Measurements from ENCODE around the gene TMSB4Y. TPM values are rescaled to one million over a fixed set of nuclear protein-coding genes. Genes with fewer than 3 reads are reported as not detected.

The TMSB4Y gene
- total RNA-seq: not detected
- long read RNA-seq: 0 reads

- ATAC-seq: no peak
Observed at GRCh38 chrY:13703568-13703968, at the start of gene TMSB4Y. TMSB4Y (plus strand) TSS chrY:13703899.

DNA sequence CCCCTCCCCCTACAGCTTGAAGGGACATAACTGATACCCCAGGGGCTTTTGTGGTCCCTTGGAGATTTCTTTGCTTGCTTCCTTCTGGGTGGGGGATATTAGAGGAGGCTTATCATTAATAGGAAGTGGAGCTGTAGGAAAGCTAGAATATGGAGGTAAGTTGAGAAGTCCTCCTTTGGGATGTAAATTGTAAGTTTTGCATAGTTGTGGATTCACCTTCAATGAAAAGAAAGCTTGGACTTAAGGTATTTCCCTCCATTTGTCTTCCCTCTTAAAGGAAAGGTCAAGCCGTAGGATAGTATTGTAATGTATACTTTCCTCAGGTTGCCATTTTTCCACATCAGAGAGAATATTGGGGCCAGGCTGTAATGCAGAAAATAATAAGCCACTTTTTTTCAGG is 39.5 kb upstream of the TMSB4Y start:
- intact Hi-C loops (cut with DNase I, micrococcal nuclease): no loop called here
- no peak for ATAC-seq

More at GRCh38 chrY:13703568-13703968, at the start of gene TMSB4Y:
- DNase-seq: no peak
- intact Hi-C loops (cut with DNase I, micrococcal nuclease): no loop called here

GRCh38 chrY:13671122-13671521 is 32.6 kb upstream of the TMSB4Y start:
- ATAC-seq (no peak), DNase-seq (no peak)
- intact Hi-C loops (cut with DNase I, micrococcal nuclease): no loop called here

More for the DNA sequence above, 39.5 kb upstream of the TMSB4Y start:
- no peak for DNase-seq

GRCh38 chrY:13702276-13702675 is 1.4 kb upstream of the TMSB4Y start:
- ATAC-seq (no peak), DNase-seq (no peak)
- intact Hi-C loops (cut with DNase I, micrococcal nuclease): no loop called here

- intact Hi-C loops (cut with DNase I, micrococcal nuclease): no loop called here
- DNase-seq (no peak), ATAC-seq (no peak)
Observed at GRCh38 chrY:13704121-13704930, 627 bp downstream of the TMSB4Y start.

GRCh38 chrY:13705197-13705596 is 1.5 kb downstream of the TMSB4Y start:
- DNase-seq (no peak), ATAC-seq (no peak)
- intact Hi-C loops (cut with DNase I, micrococcal nuclease): no loop called here

DNA sequence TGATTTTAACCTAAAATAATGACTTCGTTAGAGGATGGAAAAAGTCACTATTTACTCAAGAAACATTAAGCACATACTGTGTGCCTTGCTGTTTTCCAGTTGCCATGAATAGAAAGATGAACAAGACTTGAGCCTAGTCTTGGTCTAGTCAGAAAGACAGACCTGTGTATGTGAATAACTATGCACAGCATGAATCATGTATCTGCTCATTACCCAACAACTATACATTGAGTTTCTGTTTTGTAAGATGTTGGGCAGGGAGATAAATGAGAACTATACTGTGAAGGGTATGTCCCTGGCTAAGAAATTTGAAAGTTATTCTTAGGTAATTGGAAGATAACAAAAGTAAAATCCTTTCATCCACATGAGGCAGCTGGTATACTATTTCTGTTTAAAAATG is 4.3 kb downstream of the TMSB4Y start:
- ATAC-seq: no peak

GRCh38 chrY:13718996-13719395 is 15.3 kb downstream of the TMSB4Y start:
- ATAC-seq (no peak), DNase-seq (no peak)
- intact Hi-C loops (cut with DNase I, micrococcal nuclease): no loop called here

More for the DNA sequence above, 4.3 kb downstream of the TMSB4Y start:
- DNase-seq: no peak
- intact Hi-C loops (cut with DNase I, micrococcal nuclease): no loop called here

DNA sequence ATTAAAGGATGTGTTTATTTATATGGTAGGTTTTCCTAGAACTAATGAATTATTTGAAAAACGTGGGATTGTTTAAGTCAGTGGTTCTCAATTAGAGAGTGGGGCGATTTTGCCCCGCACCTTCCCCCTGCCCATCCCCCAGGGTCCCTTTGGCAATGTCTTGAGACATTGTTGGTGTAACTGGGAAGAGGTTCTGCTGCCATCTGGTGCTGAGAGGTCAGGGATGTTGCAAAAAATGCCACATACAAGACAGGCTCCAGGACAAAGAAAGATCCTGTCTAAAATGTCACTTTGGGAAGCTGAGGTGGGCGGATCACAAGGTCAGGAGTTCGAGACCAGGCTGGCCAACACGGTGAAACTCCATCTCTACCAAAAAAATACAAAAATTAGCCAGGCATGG is 25.8 kb downstream of the TMSB4Y start:
- DNase-seq: no peak
- no peak for ATAC-seq
- intact Hi-C loops (cut with DNase I, micrococcal nuclease): no loop called here

DNA sequence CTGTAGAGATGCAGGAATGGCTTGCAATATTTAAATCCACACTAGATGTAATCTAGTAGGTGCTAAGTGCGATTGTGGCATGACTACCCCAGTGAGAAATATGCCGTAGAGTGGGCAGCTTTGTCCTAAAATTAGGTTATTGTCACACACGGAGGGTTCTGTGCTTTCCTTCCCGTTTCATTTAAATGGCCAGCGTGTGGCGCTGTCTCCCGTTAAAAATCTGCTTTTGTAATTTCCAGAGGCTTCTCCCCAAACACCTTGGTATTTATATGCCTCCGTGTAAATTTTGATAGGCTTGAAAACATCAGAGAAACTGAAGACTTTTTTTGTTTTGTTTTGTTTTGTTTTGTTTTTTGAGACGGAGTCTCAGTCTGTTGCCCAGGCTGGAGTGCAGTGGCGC is 34.9 kb downstream of the TMSB4Y start:
- DNase-seq (no peak), ATAC-seq (no peak)
- intact Hi-C loops (cut with DNase I, micrococcal nuclease): no loop called here

DNA sequence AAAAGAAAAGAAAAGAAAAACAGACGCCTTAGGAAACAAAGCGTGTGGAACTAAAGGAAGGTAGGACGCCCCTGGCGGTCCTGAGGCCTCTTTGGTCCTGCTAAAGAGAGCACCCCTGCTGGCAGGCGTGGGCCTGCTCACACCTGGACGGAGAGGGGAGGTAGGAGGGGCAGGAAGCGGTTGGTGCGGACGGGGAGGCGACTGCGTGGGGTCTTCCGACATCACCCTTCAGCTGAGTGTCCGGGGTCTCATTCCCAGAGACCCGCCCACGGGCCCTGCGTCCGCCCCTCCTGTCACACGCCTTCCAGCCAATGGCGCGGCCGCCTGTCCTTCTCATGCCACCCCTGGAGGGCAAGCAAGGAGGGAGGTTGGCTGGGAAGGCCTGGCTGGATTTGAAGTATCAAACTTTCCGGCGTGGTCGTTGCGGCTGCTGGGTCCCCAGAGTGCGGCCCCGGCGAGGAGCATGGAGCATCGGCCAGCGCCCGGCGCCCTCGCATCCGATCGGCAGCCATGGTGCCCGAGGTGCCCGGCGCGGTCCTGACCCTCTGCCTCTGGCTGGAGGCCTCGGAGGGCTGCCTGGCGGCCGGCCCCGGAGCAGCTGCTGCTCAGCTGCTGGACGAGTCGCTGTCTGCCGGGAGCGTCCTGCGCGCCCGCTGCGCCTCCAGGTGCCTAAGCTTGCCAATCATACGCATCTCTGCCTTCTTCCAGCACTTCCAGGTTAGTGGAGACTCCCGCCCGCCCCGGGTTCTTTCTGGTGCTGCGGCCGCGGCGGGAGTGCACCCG is 47.8 kb downstream of the TMSB4Y start:
- intact Hi-C loops (cut with DNase I, micrococcal nuclease): no loop called here
- no peak for ATAC-seq
- no peak for DNase-seq

GRCh38 chrY:13754661-13755060 is 51.0 kb downstream of the TMSB4Y start:
- ATAC-seq (no peak), DNase-seq (no peak)
- intact Hi-C loops (cut with DNase I, micrococcal nuclease): no loop called here

Other genes with a start within 250 kb of the TMSB4Y start
- gene UTY, start 223.9 kb upstream of the TMSB4Y start, total RNA-seq: not detected

Data from left colon (tissue), 2 donors.